Fibroblast of lung (primary cell): ENCODE data around the gene TBC1D25.

Source experiments
- CTCF ChIP-seq, 2 donors: IDR thresholded peaks in 1 of 2; conservative IDR thresholded peaks in 1 of 2; 1 replicate in 1 of 2; 2 replicates in 1 of 2; pipeline ENCODE4 v1.5.1; 2011 to 2012; ENCODE audit warnings: low read length in 2 of 2, control low read depth in 1 of 2, inconsistent platforms in 1 of 2, low read depth in 1 of 2, mild to moderate bottlenecking in 1 of 2
- EZH2 ChIP-seq: IDR thresholded peaks from 2 replicates; pipeline ENCODE4 v1.5.1; 2012; ENCODE audit warnings: low read length, control low read depth, mild to moderate bottlenecking; ENCODE audit errors: missing control alignments

GRCh38 chrX:48595929-48596328, 56.4 kb downstream of the TBC1D25 start:
- no peak for TF ChIP-seq CTCF (conservative IDR thresholded peaks at IDR 0.05 in 1 of 2, IDR thresholded peaks at IDR 0.05 in 1 of 2; ENCODE audit: low read depth in 1 of 2, low read length in 2 of 2)
- no peak for TF ChIP-seq EZH2
